MG63 (cell line): Measurements from ENCODE around the gene FMN1. TPM values are rescaled to one million over a fixed set of nuclear protein-coding genes. Genes with fewer than 3 reads are reported as not detected.

Source experiments
- DNase-seq: peaks from one replicate; pipeline ENCODE4 v3.0.0-alpha.2; 2020
- H3K27me3 ChIP-seq: fragments of 250-450 bp; sonication (Bioruptor Pico); 2 replicates; pipeline ENCODE4 v1.5.1; 2020; ENCODE audit warnings: mild to moderate bottlenecking, moderate library complexity
- H3K36me3 ChIP-seq: fragments of 250-450 bp; sonication (Bioruptor Pico); 2 replicates; pipeline ENCODE4 v1.5.1; 2020; ENCODE audit warnings: mild to moderate bottlenecking, moderate library complexity
- H3K4me3 ChIP-seq: fragments of 250-450 bp; sonication (Bioruptor Pico); 2 replicates; pipeline ENCODE4 v1.5.1; 2020; ENCODE audit warnings: mild to moderate bottlenecking, moderate library complexity
- H3K9me3 ChIP-seq: fragments of 250-450 bp; sonication (Bioruptor Pico); 2 replicates; pipeline ENCODE4 v1.5.1; 2020; ENCODE audit warnings: mild to moderate bottlenecking, moderate library complexity
- total RNA-seq: library from RNA; depleted of rRNA; stranded (reverse); fragments of >200 nt; shearing (Covaris generic); gene quantifications from 2 replicates; pipeline ENCODE4 v1.2.3, GENCODE V29; 2014; ENCODE audit warnings: low replicate concordance

The FMN1 gene
- total RNA-seq, 1 experiment from 2014 or later, result 9.0 TPM

- Histone ChIP-seq H3K27me3 (no peaks in the 10 kb centered on the region), H3K4me3 (no peak overlapping the region), H3K36me3 (no peaks in the 10 kb centered on the region), H3K9me3 (no peaks in the 10 kb centered on the region; the same call in 1 of the 2 replicates)
- no peak for DNase-seq
Observed at GRCh38 chr15:33032053-33032452, 162.5 kb downstream of the FMN1 start.

GRCh38 chr15:33031324-33031821, 163.1 kb downstream of the FMN1 start:
- no peaks in the 10 kb centered on the region; the same call in 1 of the 2 replicates for H3K9me3 ChIP-seq
- H3K27me3 ChIP-seq, result no peaks in the 10 kb centered on the region
- H3K4me3 ChIP-seq, result no peak overlapping the region
- no peaks in the 10 kb centered on the region for H3K36me3 ChIP-seq
- DNase-seq, result peak; percentile 69

GRCh38 chr15:33030315-33030714, 164.2 kb downstream of the FMN1 start:
- Histone ChIP-seq H3K9me3 (no peaks in the 10 kb centered on the region; the same call in 1 of the 2 replicates), H3K36me3 (no peaks in the 10 kb centered on the region), H3K4me3 (no peak overlapping the region), H3K27me3 (no peaks in the 10 kb centered on the region)
- DNase-seq, result no peak

GRCh38 chr15:33029109-33029652, 165.3 kb downstream of the FMN1 start:
- Histone ChIP-seq H3K9me3 (no peaks in the 10 kb centered on the region; the same call in 1 of the 2 replicates), H3K4me3 (no peak overlapping the region), H3K27me3 (no peaks in the 10 kb centered on the region), H3K36me3 (no peaks in the 10 kb centered on the region)
- DNase-seq, result no peak

- Histone ChIP-seq H3K36me3 (no peaks in the 10 kb centered on the region), H3K27me3 (no peaks in the 10 kb centered on the region), H3K9me3 (no peaks in the 10 kb centered on the region; the same call in 1 of the 2 replicates), H3K4me3 (no peak overlapping the region)
- DNase-seq, result no peak
Observed at GRCh38 chr15:33028495-33028894, 166.0 kb downstream of the FMN1 start.

- H3K36me3 ChIP-seq, result no peaks in the 10 kb centered on the region
- no peak overlapping the region for H3K4me3 ChIP-seq
- no peak for DNase-seq
- no peaks in the 10 kb centered on the region for H3K27me3 ChIP-seq
- H3K9me3 ChIP-seq, result no peaks in the 10 kb centered on the region; the same call in 1 of the 2 replicates
Observed at GRCh38 chr15:33027306-33028035, 167.0 kb downstream of the FMN1 start.

GRCh38 chr15:33026614-33027013, 167.9 kb downstream of the FMN1 start:
- Histone ChIP-seq H3K9me3 (no peaks in the 10 kb centered on the region), H3K4me3 (no peak overlapping the region), H3K27me3 (no peaks in the 10 kb centered on the region), H3K36me3 (no peaks in the 10 kb centered on the region)
- DNase-seq, result no peak

- Histone ChIP-seq H3K27me3 (no peaks in the 10 kb centered on the region), H3K4me3 (no peak overlapping the region), H3K36me3 (no peaks in the 10 kb centered on the region), H3K9me3 (no peaks in the 10 kb centered on the region)
- peak; percentile 75 for DNase-seq
Observed at GRCh38 chr15:33022629-33023028, 171.9 kb downstream of the FMN1 start.

GRCh38 chr15:33021806-33022389, 172.6 kb downstream of the FMN1 start:
- Histone ChIP-seq H3K36me3 (no peaks in the 10 kb centered on the region), H3K27me3 (no peaks in the 10 kb centered on the region), H3K9me3 (no peaks in the 10 kb centered on the region), H3K4me3 (no peak overlapping the region)
- peak; percentile 8 for DNase-seq

- DNase-seq, result no peak
- H3K4me3 ChIP-seq, result no peak overlapping the region
- H3K36me3 ChIP-seq, result no peaks in the 10 kb centered on the region
- no peaks in the 10 kb centered on the region for H3K27me3 ChIP-seq
- H3K9me3 ChIP-seq, result no peaks in the 10 kb centered on the region
Observed at GRCh38 chr15:33019354-33019981, 175.0 kb downstream of the FMN1 start.

GRCh38 chr15:33016405-33017024, 178.0 kb downstream of the FMN1 start:
- no peak overlapping the region for H3K4me3 ChIP-seq
- no peak for DNase-seq
- H3K27me3 ChIP-seq, result no peaks in the 10 kb centered on the region
- H3K36me3 ChIP-seq, result no peaks in the 10 kb centered on the region
- H3K9me3 ChIP-seq, result no peaks in the 10 kb centered on the region

- Histone ChIP-seq H3K9me3 (no peaks in the 10 kb centered on the region), H3K27me3 (no peaks in the 10 kb centered on the region), H3K4me3 (no peak overlapping the region), H3K36me3 (no peaks in the 10 kb centered on the region)
- DNase-seq, result no peak
Observed at GRCh38 chr15:33014586-33014985, 179.9 kb downstream of the FMN1 start.

- Histone ChIP-seq H3K36me3 (no peaks in the 10 kb centered on the region), H3K9me3 (no peaks in the 10 kb centered on the region), H3K27me3 (no peaks in the 10 kb centered on the region), H3K4me3 (no peak overlapping the region)
- DNase-seq, result peak; percentile 61
Observed at GRCh38 chr15:33013827-33014445, 180.6 kb downstream of the FMN1 start.

GRCh38 chr15:33011976-33012375, 182.5 kb downstream of the FMN1 start:
- Histone ChIP-seq H3K4me3 (no peak overlapping the region), H3K27me3 (no peaks in the 10 kb centered on the region), H3K36me3 (no peaks in the 10 kb centered on the region), H3K9me3 (no peaks in the 10 kb centered on the region)
- DNase-seq, result no peak

GRCh38 chr15:33009603-33010002, 184.9 kb downstream of the FMN1 start:
- DNase-seq, result no peak
- Histone ChIP-seq H3K27me3 (no peaks in the 10 kb centered on the region), H3K4me3 (no peak overlapping the region), H3K36me3 (no peaks in the 10 kb centered on the region), H3K9me3 (no peaks in the 10 kb centered on the region)

- Histone ChIP-seq H3K36me3 (no peaks in the 10 kb centered on the region), H3K9me3 (no peaks in the 10 kb centered on the region), H3K27me3 (no peaks in the 10 kb centered on the region), H3K4me3 (no peak overlapping the region)
- DNase-seq, result no peak
Observed at GRCh38 chr15:33009026-33009425, 185.5 kb downstream of the FMN1 start.
